COLO668 (cell line): ENCODE measurements around the gene RPL21.
"Not testable (repeated sequence)": the region's sequence is repeated elsewhere in the genome, so short reads cannot be mapped to it uniquely, and the experiment has no call there.

ENCODE experiments used
- DNase-seq: peaks from one replicate; lab custom pipeline; 2025; ENCODE audit not compliant: unreplicated experiment; lab: John Stamatoyannopoulos, UW

Gene RPL21

GRCh38 chr13:27251166-27252091 is at the start of gene RPL21:
Gene RPL21 (plus strand): TSS chr13:27251558. CDS start chr13:27253777, 2,219 bp downstream.
- DNase-seq: peak; percentile 100

- no peak for DNase-seq
Observed at GRCh38 chr13:27201661-27202060, 49.7 kb upstream of the RPL21 start.

GRCh38 chr13:27203186-27203585 is 48.2 kb upstream of the RPL21 start:
- no peak for DNase-seq

- DNase-seq: no peak
Observed at GRCh38 chr13:27203854-27204253, 47.5 kb upstream of the RPL21 start.

GRCh38 chr13:27208514-27208913 is 42.8 kb upstream of the RPL21 start:
- DNase-seq: no peak

DNA sequence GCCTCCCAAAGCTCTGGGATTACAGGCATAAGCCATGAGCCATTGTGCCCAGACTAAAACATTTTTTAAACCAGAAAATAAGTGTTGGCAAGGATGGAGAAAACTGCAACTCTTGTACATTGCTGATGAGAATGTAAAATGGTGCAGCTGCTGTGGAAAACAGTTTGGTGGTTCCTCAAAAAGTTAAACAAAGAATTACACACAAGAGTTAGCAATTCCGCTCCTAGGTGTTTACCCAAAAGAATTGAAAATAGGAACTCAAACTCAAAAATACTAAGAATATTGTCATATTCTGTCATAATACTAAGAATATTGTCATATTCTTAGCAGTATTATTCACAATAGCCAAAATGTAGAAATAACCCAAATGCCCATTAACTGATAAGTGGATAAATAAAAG is 40.1 kb upstream of the RPL21 start:
- no peak for DNase-seq

DNA sequence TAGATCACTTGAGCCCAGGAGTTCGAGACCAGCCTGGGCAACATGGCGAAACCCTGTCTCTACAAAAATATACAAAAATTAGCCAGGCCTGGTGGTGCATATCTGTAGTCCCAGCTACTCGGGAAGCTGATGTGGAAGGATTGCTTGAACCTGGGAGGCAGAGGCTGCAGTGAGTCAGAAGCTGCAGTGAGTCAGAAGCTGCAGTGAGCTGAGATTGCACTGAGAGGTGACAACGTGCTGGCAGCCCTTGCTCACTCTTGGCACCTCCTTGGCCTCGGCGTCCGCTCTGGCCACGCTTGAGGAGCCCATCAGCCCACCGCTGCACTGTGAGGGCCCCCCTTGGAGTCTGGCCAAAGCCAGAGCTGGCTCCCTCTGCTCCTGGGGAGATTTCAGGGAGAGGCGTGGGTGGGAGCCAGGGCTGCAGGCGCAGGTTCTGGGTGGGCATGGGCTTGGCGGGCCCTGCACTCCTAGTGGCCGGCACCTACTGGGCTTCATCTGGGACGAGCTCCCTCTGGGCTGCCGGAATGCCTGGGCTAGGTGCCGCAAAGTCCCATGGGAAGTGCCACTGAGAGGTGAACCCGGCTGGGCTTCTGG is 39.5 kb upstream of the RPL21 start:
- DNase-seq: no peak

DNA sequence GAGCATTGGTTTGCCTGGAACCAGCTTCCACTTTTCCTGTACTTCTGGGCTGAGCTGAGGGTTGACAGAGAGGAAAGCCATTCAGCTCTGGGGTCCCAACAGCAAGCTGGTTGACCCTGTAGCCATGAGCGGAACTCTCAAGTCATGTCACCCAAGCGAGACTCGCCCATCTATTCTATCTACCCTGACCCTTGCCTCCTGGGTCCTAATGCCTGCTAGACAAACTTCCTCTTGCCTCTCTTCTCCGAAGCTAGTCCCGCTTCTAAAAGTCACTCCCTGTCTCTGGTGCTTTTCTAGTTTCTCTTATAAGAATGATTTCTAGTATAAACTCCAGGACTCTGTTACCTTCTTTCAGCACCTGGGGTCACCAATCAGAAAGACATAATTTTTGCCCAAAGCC is 38.0 kb upstream of the RPL21 start:
- not testable (repeated sequence) for DNase-seq

- not testable (repeated sequence) for DNase-seq
Observed at GRCh38 chr13:27217791-27218190, 33.6 kb upstream of the RPL21 start.

GRCh38 chr13:27218861-27219260 is 32.5 kb upstream of the RPL21 start:
- DNase-seq: not testable (repeated sequence)

DNA sequence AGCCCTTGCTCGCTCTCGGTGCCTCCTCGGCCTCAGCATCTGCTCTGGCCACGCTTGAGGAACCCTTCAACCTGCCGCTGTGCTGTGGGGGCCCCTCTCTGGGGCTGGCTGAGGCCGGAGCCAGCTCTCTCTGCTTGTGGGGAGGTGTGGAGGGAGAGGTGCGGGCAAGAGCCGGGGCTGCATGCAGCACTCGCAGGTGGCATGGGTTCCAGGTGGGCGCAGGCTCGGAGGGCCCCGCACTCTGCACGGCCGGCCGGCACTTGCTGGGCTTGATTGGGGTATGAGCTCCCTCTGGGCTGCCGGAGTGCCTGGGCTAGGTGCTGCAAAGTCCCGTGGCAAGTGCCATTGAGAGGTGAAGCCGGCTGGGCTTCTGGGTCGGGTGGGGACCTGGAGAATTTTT is 31.7 kb upstream of the RPL21 start:
- no peak for DNase-seq

DNA sequence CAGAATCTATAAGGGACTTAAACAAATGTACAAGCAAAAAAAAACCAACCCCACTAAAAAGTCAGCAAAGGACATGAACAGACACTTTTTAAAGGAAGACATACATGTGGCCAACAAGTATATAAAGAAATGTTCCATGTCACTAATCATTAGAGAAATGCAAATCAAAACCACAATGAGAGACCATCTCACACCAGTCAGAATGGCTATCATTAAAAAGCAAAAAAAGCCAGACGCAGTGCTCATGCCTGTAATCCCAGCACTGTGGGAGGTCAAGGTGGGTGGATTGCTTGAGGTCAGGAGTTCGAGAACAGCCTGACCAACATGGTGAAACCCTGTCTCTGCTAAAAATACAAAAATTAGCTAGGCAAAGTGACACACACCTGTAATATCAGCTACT is 29.3 kb upstream of the RPL21 start:
- not testable (repeated sequence) for DNase-seq

- no peak for DNase-seq
Observed at GRCh38 chr13:27226991-27227390, 24.4 kb upstream of the RPL21 start.

- no peak for DNase-seq
Observed at GRCh38 chr13:27228131-27228530, 23.2 kb upstream of the RPL21 start.

DNA sequence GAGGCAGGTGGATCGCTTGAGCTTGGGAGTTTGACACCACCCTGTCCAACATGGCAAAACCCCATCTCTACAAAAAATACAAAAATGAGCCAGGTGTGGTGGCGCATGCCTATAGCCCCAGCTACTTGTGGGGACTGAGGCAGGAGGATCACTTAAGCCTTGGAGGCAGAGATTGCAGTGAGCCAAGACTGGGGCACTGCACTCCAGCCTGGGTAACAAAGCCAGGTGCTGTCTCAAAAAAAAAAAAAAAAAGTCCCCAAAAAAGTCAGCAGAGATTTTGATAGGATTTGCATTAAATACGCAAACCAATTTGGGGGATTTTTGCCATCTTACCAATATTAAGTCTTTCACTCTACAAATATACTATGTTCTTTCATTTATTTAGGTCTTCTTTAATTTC is 21.7 kb upstream of the RPL21 start:
- DNase-seq: no peak

- no peak for DNase-seq
Observed at GRCh38 chr13:27233964-27234363, 17.4 kb upstream of the RPL21 start.

DNA sequence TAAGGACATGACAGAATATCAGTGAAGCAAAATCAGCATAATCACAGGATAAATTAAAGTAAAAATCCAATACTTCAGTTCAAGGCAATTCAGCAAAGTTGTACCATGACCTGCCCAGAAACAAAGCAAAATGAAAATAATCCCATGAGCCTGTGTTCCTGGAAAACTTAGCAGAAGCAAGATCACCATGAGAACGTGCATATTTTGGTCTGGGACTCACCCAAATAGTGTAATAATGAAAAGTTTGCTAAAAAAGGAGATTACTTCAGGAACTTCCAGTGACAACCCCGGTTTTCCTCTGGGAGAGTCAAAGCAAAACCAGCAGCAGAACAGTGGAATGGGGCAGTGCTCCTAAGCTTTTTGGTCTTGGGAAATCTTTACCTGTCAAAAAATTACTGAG is 14.9 kb upstream of the RPL21 start:
- no peak for DNase-seq

DNA sequence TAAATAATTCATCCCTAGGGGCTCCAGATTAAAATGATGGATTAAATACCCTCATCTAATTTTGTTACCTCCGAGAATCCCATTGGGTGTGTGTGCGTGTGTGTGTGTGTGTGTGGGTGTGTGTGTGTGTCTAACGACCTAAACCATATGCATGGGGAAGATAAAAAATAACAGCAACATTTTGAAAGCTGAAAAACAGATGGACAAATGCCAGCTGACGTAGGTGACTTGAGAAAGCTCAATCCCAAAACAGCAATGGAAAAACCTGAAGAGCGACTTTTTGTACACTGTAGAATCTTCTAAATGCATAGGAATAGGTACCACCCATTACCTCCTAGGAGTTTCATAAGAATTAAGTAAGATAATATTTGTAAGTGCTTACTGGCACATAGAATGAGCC is 8.7 kb upstream of the RPL21 start:
- DNase-seq: no peak

DNA sequence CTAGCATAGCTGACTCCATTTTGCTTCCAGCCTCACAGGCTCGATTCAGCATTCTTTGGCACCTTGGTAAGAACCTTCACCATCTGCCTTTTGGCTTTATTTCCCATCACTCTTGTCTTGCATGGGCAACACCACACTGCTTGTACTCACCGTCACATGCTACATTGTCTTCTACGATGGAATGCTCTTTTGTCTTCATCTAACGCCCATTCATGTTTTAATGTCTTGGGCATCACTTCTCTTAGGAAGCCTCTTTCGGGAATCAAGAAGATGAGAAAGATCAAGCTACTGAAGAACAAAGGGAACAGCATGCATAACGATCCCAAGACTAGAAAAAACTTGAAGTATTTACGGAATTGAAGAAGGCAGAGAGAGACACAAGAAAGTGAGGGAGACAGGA is 5.7 kb upstream of the RPL21 start:
- DNase-seq: no peak

DNA sequence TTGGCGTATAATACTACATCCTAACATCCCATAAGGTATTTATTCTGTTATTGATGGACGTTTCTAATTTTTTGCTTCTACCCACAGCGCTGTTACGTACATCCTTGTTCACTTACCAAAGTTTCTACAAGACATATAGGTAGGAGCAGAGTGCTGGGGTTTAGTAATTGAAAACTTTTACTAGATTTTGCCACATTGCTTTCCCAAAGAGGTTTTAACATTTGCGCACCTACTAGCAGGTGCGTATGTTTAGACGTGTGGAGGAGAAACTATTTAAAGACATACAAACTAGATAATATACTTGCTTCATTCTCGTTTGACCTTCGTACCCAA is 559 bp upstream of the RPL21 start:
- no peak for DNase-seq

DNA sequence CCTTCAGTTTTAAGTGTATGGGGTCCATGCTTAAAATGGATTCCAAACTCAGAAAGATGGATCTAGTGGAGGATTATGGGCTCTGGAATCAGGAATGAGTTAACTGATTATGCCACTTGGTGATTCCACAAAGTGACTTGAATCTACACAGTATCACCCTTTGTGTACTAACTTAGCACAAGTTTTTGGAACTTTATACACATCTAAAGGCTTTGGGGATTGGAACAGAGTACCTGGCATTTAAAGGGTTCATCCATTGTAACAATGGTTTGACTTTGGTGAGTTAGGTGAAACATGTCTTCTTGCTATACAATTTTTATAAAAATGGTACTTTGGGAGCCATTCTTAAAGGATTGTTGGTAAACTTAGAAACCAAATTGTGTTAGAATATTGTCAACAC is 1.1 kb downstream of the RPL21 start:
- no peak for DNase-seq

GRCh38 chr13:27257233-27257568 is 5.8 kb downstream of the RPL21 start:
- no peak for DNase-seq
